Tibial artery (tissue), 4 donors: ENCODE results near the gene ABCG1.

ENCODE experiments used
- DNase-seq, 2 donors: peaks; one replicate each; pipeline ENCODE4 v3.0.0-alpha.2; 2019
- H3K27ac ChIP-seq, 2 donors: fragments of 200-600 bp; sonication (generic) in 1 of 2; 1 replicate in 1 of 2; 2 replicates in 1 of 2; pipeline ENCODE4 v1.5.1; 2018 to 2019; ENCODE audit warnings: mild to moderate bottlenecking in 1 of 2
- H3K27me3 ChIP-seq, 2 donors: fragments of 200-600 bp; sonication (generic) in 1 of 2; one replicate each; pipeline versions ENCODE4 v1.5.1 to v1.6.0; 2016 to 2019
- H3K36me3 ChIP-seq, 3 donors: fragments of 200-600 bp; sonication (generic) in 2 of 3; one replicate each; pipeline ENCODE4 v1.5.1; 2016 to 2019; ENCODE audit warnings: mild to moderate bottlenecking in 2 of 3
- H3K4me1 ChIP-seq, 4 donors: fragments of 200-600 bp; sonication (generic) in 2 of 4; 1 replicate in 3 of 4; 2 replicates in 1 of 4; pipeline ENCODE4 v1.5.1; 2016 to 2019
- H3K4me3 ChIP-seq, 2 donors: fragments of 200-600 bp; sonication (generic) in 1 of 2; 1 replicate in 1 of 2; 2 replicates in 1 of 2; pipeline ENCODE4 v1.5.1; 2018 to 2019; ENCODE audit warnings: mild to moderate bottlenecking in 2 of 2
- H3K9me3 ChIP-seq, 3 donors: fragments of 200-600 bp; sonication (generic) in 1 of 3; one replicate each; pipeline ENCODE4 v1.5.1; 2016 to 2019
- CTCF ChIP-seq, 2 experiments: fragments of 200-600 bp in 1 of 2; fragments of 450-650 bp in 1 of 2; IDR thresholded peaks; one replicate each; pipeline ENCODE4 v1.5.1; 2017 to 2019; ENCODE audit warnings: antibody characterized with exemption in 2 of 2, mild to moderate bottlenecking in 1 of 2, moderate library complexity in 1 of 2
- intact Hi-C: fragments of 100-400 bp; cut with DNase I; formaldehyde crosslinking; loops from one replicate; pipeline ENCODE4 v1.15.0; 2023; ENCODE audit warnings: low total_unique reads

Gene ABCG1

DNA sequence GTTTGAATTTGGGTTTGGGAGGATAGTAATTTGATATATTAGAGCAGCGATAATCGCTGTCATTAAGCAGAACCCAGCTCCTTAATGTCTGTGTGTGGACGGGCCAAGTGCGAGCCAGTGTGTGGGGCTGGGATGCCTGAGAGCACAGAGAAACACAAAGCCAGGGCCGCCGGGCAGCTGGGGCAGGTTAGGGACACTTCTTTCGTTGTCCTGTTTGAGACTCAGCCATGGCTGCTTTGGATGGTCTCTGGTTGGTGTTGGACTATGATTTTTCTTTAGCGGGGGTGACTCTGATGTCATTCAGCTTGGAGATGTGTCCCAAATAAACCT, 33.4 kb downstream of the ABCG1 start:
- Histone ChIP-seq H3K36me3 (no peaks in the 10 kb centered on the region), H3K4me1 (no peaks in the 10 kb centered on the region), H3K4me3 (no peak overlapping the region), H3K27me3 (peaks cover 0 to 21% of the 10 kb centered on the region in 2 donors), H3K27ac (no peak overlapping the region), H3K9me3 (no peaks in the 10 kb centered on the region)
- intact Hi-C loops: no loop called here
- no peak for DNase-seq
- TF ChIP-seq CTCF (IDR thresholded peaks at IDR 0.05): no peak

DNA sequence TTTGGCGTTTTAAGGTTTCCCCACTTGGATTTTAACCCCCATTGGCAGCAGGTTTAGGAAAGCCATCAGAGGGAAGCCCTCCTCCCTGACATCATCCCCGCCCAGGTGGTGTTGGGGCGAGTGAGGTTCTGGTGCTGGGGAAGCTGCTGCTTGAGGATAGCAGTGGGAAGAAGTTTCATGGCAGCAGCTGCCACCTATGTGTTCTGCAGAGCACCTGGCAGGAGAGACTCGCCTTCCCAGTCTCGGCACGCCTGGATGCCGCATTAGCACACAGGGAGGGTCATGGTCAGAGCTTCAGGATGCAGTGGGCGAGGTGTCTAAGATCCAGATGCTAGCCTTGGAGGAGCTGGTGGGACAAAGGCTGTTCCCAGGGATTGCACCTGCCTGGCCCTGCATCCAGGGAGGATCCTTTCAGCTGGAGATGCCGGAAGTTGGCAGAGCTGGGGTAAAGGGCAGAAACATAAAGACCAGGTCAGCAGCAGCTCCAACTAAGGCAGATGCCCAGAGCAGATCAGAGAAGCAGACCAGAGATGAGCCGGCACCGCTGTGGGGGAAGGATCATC, 33.9 kb downstream of the ABCG1 start:
- Histone ChIP-seq H3K36me3 (no peaks in the 10 kb centered on the region), H3K4me3 (no peak overlapping the region), H3K4me1 (no peaks in the 10 kb centered on the region), H3K27ac (no peak overlapping the region), H3K27me3 (peaks cover 0 to 21% of the 10 kb centered on the region in 2 donors), H3K9me3 (no peaks in the 10 kb centered on the region)
- DNase-seq: no peak
- intact Hi-C loops: no loop called here
- no peak for TF ChIP-seq CTCF (IDR thresholded peaks at IDR 0.05)

GRCh38 chr21:42253466-42253865, 34.5 kb downstream of the ABCG1 start:
- DNase-seq: no peak
- no peaks in the 10 kb centered on the region for H3K36me3 ChIP-seq
- H3K27ac ChIP-seq: no peak overlapping the region
- H3K4me3 ChIP-seq: no peak overlapping the region
- H3K4me1 ChIP-seq: no peaks in the 10 kb centered on the region
- intact Hi-C loops: no loop called here
- TF ChIP-seq CTCF (IDR thresholded peaks at IDR 0.05): no peak
- H3K27me3 ChIP-seq: peaks cover 0 to 22% of the 10 kb centered on the region in 2 donors
- H3K9me3 ChIP-seq: no peaks in the 10 kb centered on the region

- Histone ChIP-seq H3K9me3 (no peaks in the 10 kb centered on the region), H3K4me1 (no peaks in the 10 kb centered on the region), H3K27me3 (peaks cover 0 to 22% of the 10 kb centered on the region in 2 donors), H3K4me3 (no peak overlapping the region), H3K27ac (no peak overlapping the region), H3K36me3 (no peaks in the 10 kb centered on the region)
- no peak for TF ChIP-seq CTCF (IDR thresholded peaks at IDR 0.05)
- no peak for DNase-seq
- intact Hi-C loops: no loop called here
These were observed 35.1 kb downstream of the ABCG1 start for GRCh38 chr21:42254083-42254482.

DNA sequence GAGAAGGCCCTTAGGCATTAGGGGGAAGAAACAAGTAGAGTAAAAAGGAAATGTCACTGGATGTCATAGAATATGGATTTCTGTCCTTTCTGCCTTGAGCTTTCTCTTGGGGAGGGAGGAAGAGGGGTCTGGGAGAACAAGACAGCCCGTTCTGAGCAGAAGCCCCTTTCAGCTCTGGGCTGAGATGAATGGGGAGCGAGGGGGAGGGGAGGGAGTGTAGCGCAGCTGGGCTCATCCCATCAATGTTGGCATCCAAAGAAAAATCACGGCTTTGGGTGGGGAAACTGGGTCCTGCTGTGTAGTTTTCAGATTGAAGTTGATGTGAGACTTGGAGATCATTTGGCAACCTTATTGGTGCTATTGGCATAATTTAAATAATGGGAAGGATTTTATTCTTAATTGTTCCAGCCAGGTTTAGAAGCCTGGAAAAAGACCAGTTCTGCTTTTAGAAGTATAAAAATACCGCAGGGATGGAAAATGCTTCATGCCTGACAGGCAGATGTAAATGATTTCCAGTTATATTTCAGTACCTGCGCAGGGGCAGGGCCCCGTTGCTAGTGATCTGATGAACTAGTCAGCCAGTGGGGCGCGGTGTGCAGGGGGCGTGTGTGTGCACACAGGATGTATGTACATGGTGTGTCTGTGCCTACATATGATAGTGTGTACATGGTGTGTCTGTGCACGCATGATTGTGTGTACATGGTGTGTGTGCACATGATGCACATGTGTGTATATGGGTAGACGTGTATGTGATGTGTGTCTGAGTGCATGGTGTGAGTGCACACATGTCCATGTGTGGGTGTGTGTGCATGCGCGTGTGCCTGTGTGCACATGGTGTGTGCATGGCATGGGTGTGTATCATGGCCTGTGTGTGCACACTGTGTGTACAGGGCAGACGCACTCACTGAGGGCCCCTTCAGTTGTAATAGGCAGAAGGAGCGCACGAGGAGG, 36.0 kb downstream of the ABCG1 start:
- no peaks in the 10 kb centered on the region for H3K9me3 ChIP-seq
- no peaks in the 10 kb centered on the region for H3K36me3 ChIP-seq
- TF ChIP-seq CTCF (IDR thresholded peaks at IDR 0.05): no peak
- intact Hi-C loops: loop anchor here (5.0 kb wide), 1 partner anchor 48 kb away; no protein-coding TSS in a partner anchor
- peaks cover 0 to 27% of the 10 kb centered on the region in 2 donors for H3K27me3 ChIP-seq
- no peak for DNase-seq
- no peak overlapping the region for H3K4me3 ChIP-seq
- H3K4me1 ChIP-seq: no peaks in the 10 kb centered on the region
- no peak overlapping the region for H3K27ac ChIP-seq
